IMR-90 (cell line): Measurements from ENCODE around the gene GALNT9. TPM values are rescaled to one million over a fixed set of nuclear protein-coding genes. Genes with fewer than 3 reads are reported as not detected.

Source experiments
- ATAC-seq: fragments of 200-7000 bp; cut with Tn5 transposase; 2 replicates; pipeline ENCODE4 v1.9.1; 2020; ENCODE audit warnings: low read depth, mild to moderate bottlenecking, moderate library complexity
- BruUV-seq: library from RNA; stranded (reverse); fragments of 400-500 nt; replicated peaks from 2 replicates; lab custom pipeline; 2021; lab: Mats Ljungman, UMichigan
- CTCF ChIA-PET: fragments of 300-600 bp; formaldehyde crosslinking; extraction: SDS; loops from one replicate; lab custom pipeline; 2021; ENCODE audit warnings: antibody characterized with exemption; lab: Yijun Ruan, JAX
- POLR2A ChIA-PET: fragments of 300-600 bp; sonication (Branson Sonifier 250); formaldehyde crosslinking; loops from one replicate; lab custom pipeline; 2022; ENCODE audit warnings: antibody characterized with exemption; ENCODE audit not compliant: unreplicated experiment; lab: Charles Lee
- DNase-seq: peaks from one replicate; pipeline ENCODE4 v3.0.0; 2013
- H2AFZ ChIP-seq: replicated peaks from 2 replicates; pipeline ENCODE3; 2013; ENCODE audit warnings: low read length, mild to moderate bottlenecking; ENCODE audit not compliant: poor library complexity
- H2AK5ac ChIP-seq: 2 replicates; pipeline ENCODE4 v1.6.1; 2013; ENCODE audit warnings: low read depth, low read length, inconsistent platforms
- H2AK9ac ChIP-seq: replicated peaks from 2 replicates; pipeline ENCODE3; 2013; ENCODE audit warnings: mild to moderate bottlenecking, low read depth, low read length, moderate library complexity; ENCODE audit not compliant: poor library complexity
- H2BK120ac ChIP-seq: 2 replicates; pipeline ENCODE4 v1.6.1; 2013; ENCODE audit warnings: low read depth, low read length, inconsistent platforms
- H2BK15ac ChIP-seq: 3 replicates; pipeline ENCODE4 v1.6.1; 2013; ENCODE audit warnings: low read depth, low read length, inconsistent platforms
- H2BK20ac ChIP-seq: 2 replicates; pipeline ENCODE4 v1.6.1; 2013; ENCODE audit warnings: low read depth, mild to moderate bottlenecking, inconsistent platforms, low read length, moderate library complexity
- H2BK5ac ChIP-seq: 2 replicates; pipeline ENCODE4 v1.6.1; 2013; ENCODE audit warnings: mild to moderate bottlenecking, low read depth, low read length, inconsistent platforms; ENCODE audit not compliant: poor library complexity, severe bottlenecking
- H3K14ac ChIP-seq: replicated peaks from 2 replicates; pipeline ENCODE4 v1.6.1; 2013; ENCODE audit warnings: low read depth, low read length, inconsistent platforms
- H3K18ac ChIP-seq: 2 replicates; pipeline ENCODE4 v1.6.1; 2013; ENCODE audit warnings: low read depth, low read length, control low read depth
- H3K23ac ChIP-seq: 2 replicates; pipeline ENCODE4 v1.6.1; 2013; ENCODE audit warnings: low read depth, low read length, inconsistent platforms
- H3K27ac ChIP-seq: 2 replicates; pipeline ENCODE4 v1.5.1; 2013; ENCODE audit warnings: mild to moderate bottlenecking, control low read depth, low read length; ENCODE audit not compliant: insufficient read depth
- H3K27me3 ChIP-seq: 2 replicates; pipeline ENCODE4 v1.6.1; 2013; ENCODE audit warnings: low read length; ENCODE audit not compliant: control insufficient read depth, insufficient read depth
- H3K36me3 ChIP-seq: 2 replicates; pipeline ENCODE4 v1.6.1; 2013; ENCODE audit warnings: low read length, mixed read lengths; ENCODE audit not compliant: control insufficient read depth, insufficient read depth
- H3K4ac ChIP-seq: 2 replicates; pipeline ENCODE4 v1.6.1; 2013; ENCODE audit warnings: low read depth, low read length, inconsistent platforms
- H3K4me1 ChIP-seq: 2 replicates; pipeline ENCODE4 v1.6.1; 2013; ENCODE audit warnings: low read length, mixed read lengths; ENCODE audit not compliant: control insufficient read depth, insufficient read depth
- H3K4me2 ChIP-seq: 2 replicates; pipeline ENCODE4 v1.6.1; 2013; ENCODE audit warnings: low read depth, mild to moderate bottlenecking, control low read depth, low read length, moderate library complexity
- H3K4me3 ChIP-seq: 2 replicates; pipeline ENCODE4 v1.5.1; 2013; ENCODE audit warnings: low read depth, mild to moderate bottlenecking, control low read depth, low read length, moderate library complexity; ENCODE audit not compliant: insufficient read depth
- H3K56ac ChIP-seq: 2 replicates; pipeline ENCODE4 v1.6.1; 2013; ENCODE audit warnings: low read length, inconsistent platforms; ENCODE audit not compliant: insufficient read depth; ENCODE audit errors: extremely low read depth
- H3K79me1 ChIP-seq, 2 experiments: 2 replicates each; pipeline ENCODE4 v1.6.1; 2013; ENCODE audit warnings: low read length in 2 of 2, inconsistent platforms in 1 of 2, low read depth in 1 of 2
- H3K9ac ChIP-seq: 2 replicates; pipeline ENCODE4 v1.6.1; 2013; ENCODE audit warnings: low read depth, low read length, control low read depth
- H3K9me1 ChIP-seq: 2 replicates; pipeline ENCODE4 v1.6.1; 2013; ENCODE audit warnings: low read length, inconsistent platforms; ENCODE audit not compliant: insufficient read depth
- H3K9me3 ChIP-seq: 2 replicates; pipeline ENCODE4 v1.6.1; 2013; ENCODE audit warnings: low read length; ENCODE audit not compliant: control insufficient read depth, insufficient read depth
- H4K20me1 ChIP-seq: 2 replicates; pipeline ENCODE4 v1.6.1; 2013; ENCODE audit warnings: low read length, inconsistent platforms; ENCODE audit not compliant: insufficient read depth
- H4K5ac ChIP-seq: 2 replicates; pipeline ENCODE4 v1.6.1; 2013; ENCODE audit warnings: mild to moderate bottlenecking, low read depth, low read length, control low read depth
- H4K8ac ChIP-seq, 2 experiments: 2 replicates each; pipeline ENCODE4 v1.6.1; 2013; ENCODE audit warnings: low read depth in 2 of 2, low read length in 2 of 2, control low read depth in 1 of 2, inconsistent platforms in 1 of 2
- H4K91ac ChIP-seq: 2 replicates; pipeline ENCODE4 v1.6.1; 2013; ENCODE audit warnings: low read depth, low read length, inconsistent platforms; ENCODE audit not compliant: insufficient read depth
- BHLHE40 ChIP-seq: fragments of 150-350 bp; IDR thresholded peaks from 2 replicates; pipeline ENCODE4 v1.6.1; 2016; ENCODE audit warnings: mild to moderate bottlenecking, low read depth, low read length
- CEBPB ChIP-seq: IDR thresholded peaks from 2 replicates; pipeline ENCODE4 v1.6.1; 2012; ENCODE audit warnings: low read depth, low read length, improper control_type of control experiment
- CHD1 ChIP-seq: IDR thresholded peaks from 2 replicates; pipeline ENCODE4 v1.6.1; 2012; ENCODE audit warnings: low read depth, low read length, improper control_type of control experiment
- ELK1 ChIP-seq: fragments of 150-350 bp; IDR thresholded peaks from 2 replicates; pipeline ENCODE4 v1.6.1; 2016; ENCODE audit warnings: low read depth, mild to moderate bottlenecking, low read length, moderate library complexity, borderline replicate concordance
- FOS ChIP-seq: fragments of 150-350 bp; IDR thresholded peaks from 2 replicates; pipeline ENCODE4 v1.6.1; 2016; ENCODE audit warnings: low read depth, low read length
- MAFK ChIP-seq: IDR thresholded peaks from 2 replicates; pipeline ENCODE4 v1.6.1; 2012; ENCODE audit warnings: low read depth, low read length, improper control_type of control experiment
- MAZ ChIP-seq: IDR thresholded peaks from 2 replicates; pipeline ENCODE4 v1.6.1; 2012; ENCODE audit warnings: low read depth, mild to moderate bottlenecking, low read length, improper control_type of control experiment, moderate library complexity, borderline replicate concordance
- MXI1 ChIP-seq: IDR thresholded peaks from 2 replicates; pipeline ENCODE4 v1.6.1; 2012; ENCODE audit warnings: low read depth, mild to moderate bottlenecking, low read length, moderate library complexity, borderline replicate concordance
- NFE2L2 ChIP-seq: fragments of 150-350 bp; IDR thresholded peaks from 2 replicates; pipeline ENCODE4 v1.6.1; 2016; ENCODE audit warnings: low read depth, mild to moderate bottlenecking, low read length
- POLR2A ChIP-seq: IDR thresholded peaks from 2 replicates; pipeline ENCODE4 v1.6.1; 2012; ENCODE audit warnings: mild to moderate bottlenecking, low read depth, low read length
- RAD21 ChIP-seq: IDR thresholded peaks from 2 replicates; pipeline ENCODE4 v1.6.1; 2012; ENCODE audit warnings: low read length, improper control_type of control experiment
- RCOR1 ChIP-seq: IDR thresholded peaks from 2 replicates; pipeline ENCODE4 v1.6.1; 2012; ENCODE audit warnings: mild to moderate bottlenecking, low read length, improper control_type of control experiment; ENCODE audit not compliant: insufficient replicate concordance
- RFX5 ChIP-seq: IDR thresholded peaks from 2 replicates; pipeline ENCODE4 v1.8.0; 2012; ENCODE audit warnings: low read depth, mild to moderate bottlenecking, low read length, moderate library complexity
- SMC3 ChIP-seq: fragments of 150-350 bp; IDR thresholded peaks from 2 replicates; pipeline ENCODE4 v1.6.1; 2016; ENCODE audit warnings: low read depth, mild to moderate bottlenecking, antibody characterized with exemption, low read length, moderate library complexity
- USF2 ChIP-seq: fragments of 150-350 bp; IDR thresholded peaks from 2 replicates; pipeline ENCODE4 v1.6.1; 2017; ENCODE audit warnings: mild to moderate bottlenecking, antibody characterized with exemption, low read length, low read depth
- WGBS, 2 experiments: methylation state at CpG; one replicate each; pipeline versions ENCODE4 v1.1.5 to v1.1.7; 2013; ENCODE audit warnings: missing lambda C conversion rate in 2 of 2; ENCODE audit not compliant: insufficient read length in 1 of 2; ENCODE audit errors: extremely low coverage in 2 of 2; 5-methylcytosine and 5-hydroxymethylcytosine counted together
- dilution Hi-C: fragments of 300-500 bp; cut with HindIII; formaldehyde crosslinking; loops from one replicate; pipeline ENCODE4 v1.14.3; 2018; ENCODE audit warnings: low sequenced_read_pairs; ENCODE audit not compliant: unreplicated experiment
- in situ Hi-C: fragments of 300-500 bp; cut with MboI; formaldehyde crosslinking; loops from 3 replicates; pipeline ENCODE4 v1.14.3; 2019; ENCODE audit warnings: low sequenced_read_pairs, inconsistent platforms, mixed read lengths
- intact Hi-C: fragments of 100-400 bp; cut with micrococcal nuclease; formaldehyde crosslinking; loops from 2 replicates; pipeline ENCODE4 v1.10.0; 2022
- polyA plus RNA-seq, 3 experiments: library from polyadenylated mRNA; depleted of rRNA; stranded (reverse); fragments of >200 nt; gene quantifications; 2 replicates each; pipeline ENCODE4 v1.2.3, GENCODE V29; 2012; ENCODE audit warnings: low replicate concordance in 1 of 3
- total RNA-seq: library from RNA; depleted of rRNA; stranded (reverse); fragments of >200 nt; gene quantifications from 2 replicates; pipeline ENCODE4 v1.2.3, GENCODE V29; 2012
- TF ChIP-seq, protein P1 (sequence below): conservative IDR thresholded peaks from 2 replicates; pipeline ENCODE4 v1.5.1; 2012; ENCODE audit warnings: mild to moderate bottlenecking, low read depth, low read length, improper control_type of control experiment

GALNT9 gene
- total and polyA plus RNA-seq, 2 of the 4 experiments (the other 2 are of a cell fraction), result under 0.01 to 0.12 TPM

DNA sequence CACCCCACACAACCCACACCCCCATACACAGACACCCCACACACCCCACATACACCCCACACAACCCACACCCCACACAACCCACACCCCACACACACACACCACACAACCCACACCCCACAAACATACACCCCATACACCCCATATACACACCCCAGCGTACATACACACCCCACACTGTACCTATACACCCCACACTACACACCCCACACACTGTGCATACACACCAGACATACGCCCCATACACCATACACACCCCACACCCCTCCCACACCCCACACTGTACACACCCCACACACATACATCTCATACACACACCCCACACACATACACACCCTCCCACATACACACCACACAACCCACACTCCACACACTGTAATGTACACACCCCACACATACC, 104.9 kb downstream of the GALNT9 start:
- POLR2A ChIA-PET, result no interaction called here
- H3K4me3 ChIP-seq, result no peak overlapping the region

More for the DNA sequence above, 104.9 kb downstream of the GALNT9 start:
- Histone ChIP-seq H4K8ac (no peak overlapping the region), H2AK5ac (no peak overlapping the region), H3K79me1 (no peaks in the 10 kb centered on the region), H3K14ac (no peak overlapping the region), H3K9me3 (peaks cover 7% of the 10 kb centered on the region), H3K23ac (no peak overlapping the region), H4K5ac (no peak overlapping the region), H2BK20ac (no peak overlapping the region), H3K9me1 (no peaks in the 10 kb centered on the region), H3K4ac (no peak overlapping the region), H3K27me3 (peaks cover 5% of the 10 kb centered on the region; the same call in 1 of the 2 replicates), H3K27ac (no peak overlapping the region), H3K9ac (no peak overlapping the region), H2AK9ac (no peak overlapping the region), H3K4me1 (no peaks in the 10 kb centered on the region; the same call in 1 of the 2 replicates), H3K4me2 (no peak overlapping the region), H3K36me3 (no peaks in the 10 kb centered on the region), H3K56ac (no peak overlapping the region), H3K18ac (no peak overlapping the region), H2BK120ac (no peak overlapping the region), H4K20me1 (no peaks in the 10 kb centered on the region), H2BK5ac (peak overlapping the region; percentile 84), H2AFZ (peak overlapping the region; percentile 43), H4K91ac (no peak overlapping the region), H2BK15ac (no peak overlapping the region)
- dilution Hi-C loops (no loop called here), intact Hi-C loops (no loop called here), in situ Hi-C loops (no loop called here)
- WGBS, 2 experiments, result 95% methylated on average over 2 of the region's 2 CpGs; no CpG with 5 or more reads in 1 of the 2 experiments
- TF ChIP-seq RAD21, result no peak
- TF ChIP-seq MAFK, result no peak
- TF ChIP-seq RCOR1, result no peak
- no peak for TF ChIP-seq CHD1
- TF ChIP-seq MXI1, result no peak
- TF ChIP-seq MAZ, result no peak
- no peak for TF ChIP-seq SMC3
- TF ChIP-seq FOS, result no peak
- TF ChIP-seq CEBPB, result no peak
- TF ChIP-seq, protein P1, sequence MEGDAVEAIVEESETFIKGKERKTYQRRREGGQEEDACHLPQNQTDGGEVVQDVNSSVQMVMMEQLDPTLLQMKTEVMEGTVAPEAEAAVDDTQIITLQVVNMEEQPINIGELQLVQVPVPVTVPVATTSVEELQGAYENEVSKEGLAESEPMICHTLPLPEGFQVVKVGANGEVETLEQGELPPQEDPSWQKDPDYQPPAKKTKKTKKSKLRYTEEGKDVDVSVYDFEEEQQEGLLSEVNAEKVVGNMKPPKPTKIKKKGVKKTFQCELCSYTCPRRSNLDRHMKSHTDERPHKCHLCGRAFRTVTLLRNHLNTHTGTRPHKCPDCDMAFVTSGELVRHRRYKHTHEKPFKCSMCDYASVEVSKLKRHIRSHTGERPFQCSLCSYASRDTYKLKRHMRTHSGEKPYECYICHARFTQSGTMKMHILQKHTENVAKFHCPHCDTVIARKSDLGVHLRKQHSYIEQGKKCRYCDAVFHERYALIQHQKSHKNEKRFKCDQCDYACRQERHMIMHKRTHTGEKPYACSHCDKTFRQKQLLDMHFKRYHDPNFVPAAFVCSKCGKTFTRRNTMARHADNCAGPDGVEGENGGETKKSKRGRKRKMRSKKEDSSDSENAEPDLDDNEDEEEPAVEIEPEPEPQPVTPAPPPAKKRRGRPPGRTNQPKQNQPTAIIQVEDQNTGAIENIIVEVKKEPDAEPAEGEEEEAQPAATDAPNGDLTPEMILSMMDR, result no peak
- TF ChIP-seq BHLHE40, result no peak
- TF ChIP-seq ELK1, result no peak
- no peak for TF ChIP-seq NFE2L2
- no peak for TF ChIP-seq RFX5
- no peak for TF ChIP-seq USF2
- no peak for TF ChIP-seq POLR2A
- DNase-seq (no peak), ATAC-seq (no peak)
- CTCF ChIA-PET, result no interaction called here
- BruUV-seq, result no TSS peak
